Skeletal muscle cell (primary cell): ENCODE data around the gene FBXO41.

Source experiments
- DNase-seq: peaks from one replicate; pipeline ENCODE4 v3.0.0-alpha.2; 2010; ENCODE audit warnings: low read depth
- H3K4me3 ChIP-seq: 2 replicates; pipeline ENCODE4 v1.5.1; 2011; ENCODE audit warnings: low read depth, mild to moderate bottlenecking, control low read depth, low read length, moderate library complexity

Gene FBXO41

GRCh38 chr2:73284296-73285158 is at the start of gene FBXO41:
TSS of gene FBXO41 (minus strand) at chr2:73284478. CDS start at chr2:73269630, 14,848 bp downstream.
- no peak for DNase-seq
- H3K4me3 ChIP-seq = peak within 1 kb of the TSS; percentile 70

GRCh38 chr2:73334045-73334444 is 49.8 kb upstream of the FBXO41 start:
- no peak for DNase-seq
- H3K4me3 ChIP-seq = no peak overlapping the region

GRCh38 chr2:73333564-73333963 is 49.3 kb upstream of the FBXO41 start:
- DNase-seq = no peak
- no peak overlapping the region for H3K4me3 ChIP-seq

GRCh38 chr2:73324126-73324725 is 39.9 kb upstream of the FBXO41 start:
- no peak for DNase-seq
- no peak overlapping the region for H3K4me3 ChIP-seq

GRCh38 chr2:73323551-73323950 is 39.3 kb upstream of the FBXO41 start:
- DNase-seq = no peak
- no peak overlapping the region for H3K4me3 ChIP-seq

GRCh38 chr2:73314441-73314840 is 30.2 kb upstream of the FBXO41 start:
- no peak overlapping the region for H3K4me3 ChIP-seq
- DNase-seq = no peak

- H3K4me3 ChIP-seq = no peak overlapping the region
- no peak for DNase-seq
Observed at GRCh38 chr2:73307720-73308119, 23.4 kb upstream of the FBXO41 start.

- DNase-seq = no peak
- no peak overlapping the region for H3K4me3 ChIP-seq
Observed at GRCh38 chr2:73301636-73302035, 17.4 kb upstream of the FBXO41 start.

- no peak for DNase-seq
- H3K4me3 ChIP-seq = no peak overlapping the region
Observed at GRCh38 chr2:73300926-73301325, 16.6 kb upstream of the FBXO41 start.

GRCh38 chr2:73297586-73297985 is 13.3 kb upstream of the FBXO41 start:
- H3K4me3 ChIP-seq = no peak overlapping the region
- no peak for DNase-seq

- no peak overlapping the region for H3K4me3 ChIP-seq
- no peak for DNase-seq
Observed at GRCh38 chr2:73297151-73297559, 12.9 kb upstream of the FBXO41 start.

GRCh38 chr2:73295751-73296400 is 11.6 kb upstream of the FBXO41 start:
- no peak overlapping the region for H3K4me3 ChIP-seq
- no peak for DNase-seq

- DNase-seq = no peak
- H3K4me3 ChIP-seq = no peak overlapping the region
Observed at GRCh38 chr2:73294239-73294638, 10.0 kb upstream of the FBXO41 start.

GRCh38 chr2:73293534-73294171 is 9.4 kb upstream of the FBXO41 start, which contains the start of gene EGR4:
TSS of gene EGR4 (minus strand) at chr2:73293548. CDS start at chr2:73293317, 231 bp downstream.
- H3K4me3 ChIP-seq = peak within 1 kb of the TSS; percentile 50
- DNase-seq = no peak

- peak overlapping the region; percentile 50 for H3K4me3 ChIP-seq
- no peak for DNase-seq
Observed at GRCh38 chr2:73292906-73293533, 8.7 kb upstream of the FBXO41 start.

- no peak for DNase-seq
- H3K4me3 ChIP-seq = no peak overlapping the region
Observed at GRCh38 chr2:73292316-73292905, 8.1 kb upstream of the FBXO41 start.

GRCh38 chr2:73291461-73292315 is 7.4 kb upstream of the FBXO41 start:
- H3K4me3 ChIP-seq = peak overlapping the region; percentile 17
- DNase-seq = no peak

GRCh38 chr2:73291093-73291460 is 6.8 kb upstream of the FBXO41 start:
- DNase-seq = no peak
- H3K4me3 ChIP-seq = peak overlapping the region; percentile 17
